Endodermal cell (in vitro differentiated cells): ENCODE measurements around the gene MBTD1. TPM values are rescaled to one million over a fixed set of nuclear protein-coding genes. Genes with fewer than 3 reads are reported as not detected.

ENCODE experiments used
- DNase-seq: peaks from one replicate; pipeline ENCODE4 v3.0.0-alpha.2; 2017
- H3K27ac ChIP-seq: 2 replicates; pipeline ENCODE4 v1.5.1; 2013; ENCODE audit warnings: mild to moderate bottlenecking, low read depth, low read length, moderate library complexity
- H3K27me3 ChIP-seq: 2 replicates; pipeline ENCODE4 v1.6.1; 2013; ENCODE audit warnings: mild to moderate bottlenecking, low read length, moderate library complexity; ENCODE audit not compliant: insufficient read depth, control insufficient read depth, poor library complexity, severe bottlenecking
- H3K36me3 ChIP-seq: 2 replicates; pipeline ENCODE4 v1.7.0; 2013; ENCODE audit warnings: mild to moderate bottlenecking, low read length, moderate library complexity; ENCODE audit not compliant: control insufficient read depth, insufficient read depth
- H3K4me1 ChIP-seq: one replicate; pipeline ENCODE4 v1.7.0; 2013; ENCODE audit warnings: low read length; ENCODE audit not compliant: control insufficient read depth, insufficient read depth
- H3K4me3 ChIP-seq: 2 replicates; pipeline ENCODE4 v1.5.1; 2013; ENCODE audit warnings: mild to moderate bottlenecking, low read length, moderate library complexity
- H3K9ac ChIP-seq: 2 replicates; pipeline ENCODE4 v1.6.1; 2013; ENCODE audit warnings: mild to moderate bottlenecking, low read length, moderate library complexity; ENCODE audit not compliant: poor library complexity, severe bottlenecking; ENCODE audit errors: extremely low read depth
- H3K9me3 ChIP-seq: 2 replicates; pipeline ENCODE4 v1.6.1; 2013; ENCODE audit warnings: mild to moderate bottlenecking, low read length, moderate library complexity; ENCODE audit not compliant: control insufficient read depth
- H3K27ac Mint-ChIP-seq: 2 replicates; pipeline ENCODE4 v1.8.0; 2020; ENCODE audit warnings: mixed read lengths
- H3K27me3 Mint-ChIP-seq: 2 replicates; pipeline ENCODE4 v1.8.0; 2021; ENCODE audit warnings: mild to moderate bottlenecking, mixed read lengths; ENCODE audit not compliant: insufficient read depth
- H3K36me3 Mint-ChIP-seq: 2 replicates; pipeline ENCODE4 v1.8.0; 2020; ENCODE audit warnings: low read depth, mixed read lengths
- H3K4me1 Mint-ChIP-seq: 2 replicates; pipeline ENCODE4 v1.8.0; 2020; ENCODE audit warnings: mixed read lengths
- H3K4me3 Mint-ChIP-seq: 2 replicates; pipeline ENCODE4 v1.8.0; 2020; ENCODE audit warnings: mild to moderate bottlenecking, moderate library complexity, mixed read lengths
- H3K9me3 Mint-ChIP-seq: 2 replicates; pipeline ENCODE4 v1.8.0; 2020; ENCODE audit warnings: mild to moderate bottlenecking, mixed read lengths
- CTCF ChIP-seq: fragments of 200-600 bp; sonication (generic); conservative IDR thresholded peaks from 2 replicates; pipeline ENCODE4 v1.5.0; 2021; ENCODE audit warnings: antibody characterized with exemption, mild to moderate bottlenecking
- WGBS, 2 experiments: methylation state at CpG; one replicate each; pipeline versions ENCODE4 v1.1.5 to v1.1.7; 2013; ENCODE audit warnings: missing lambda C conversion rate in 2 of 2, mixed read lengths in 1 of 2; ENCODE audit not compliant: insufficient coverage in 1 of 2, insufficient read length in 1 of 2; 5-methylcytosine and 5-hydroxymethylcytosine counted together
- total RNA-seq, 2 donors: library from RNA; stranded (reverse); fragmentation: NEBNext Ultra II Directional in 1 of 2; extraction: Animal tissue kit (Norgen Biotek cat#: 25700) in 1 of 2; gene quantifications; 2 replicates in 1 of 2; 3 replicates in 1 of 2; pipeline ENCODE4 v1.2.1, GENCODE V29; 2021

The MBTD1 gene
- total RNA-seq, 2 donors from 2014 or later: 33.6 to 37.7 TPM

- H3K4me1 Mint-ChIP-seq: peaks cover 5% of the 10 kb centered on the region
- H3K27me3 Mint-ChIP-seq: no peaks in the 10 kb centered on the region
- H3K27ac Mint-ChIP-seq: no peak overlapping the region
- Histone ChIP-seq H3K27me3 (no peaks in the 10 kb centered on the region), H3K4me1 (no peaks in the 10 kb centered on the region), H3K36me3 (peaks cover 82% of the 10 kb centered on the region), H3K4me3 (no peak overlapping the region), H3K9ac (no peak overlapping the region), H3K27ac (no peak overlapping the region), H3K9me3 (no peaks in the 10 kb centered on the region)
- no peak overlapping the region for H3K4me3 Mint-ChIP-seq
- 91 to 100% methylated on average over 1 of the region's 1 CpG for WGBS, 2 experiments
- DNase-seq: no peak
- H3K9me3 Mint-ChIP-seq: no peaks in the 10 kb centered on the region
- TF ChIP-seq CTCF: no peak
- peaks cover 58% of the 10 kb centered on the region for H3K36me3 Mint-ChIP-seq
Observed at GRCh38 chr17:51287412-51287811, 27.6 kb upstream of the MBTD1 start.

- H3K9me3 ChIP-seq: no peaks in the 10 kb centered on the region
- Mint-ChIP-seq H3K4me1 (no peaks in the 10 kb centered on the region), H3K27ac (no peak overlapping the region)
Observed at GRCh38 chr17:51279183-51279582, 19.3 kb upstream of the MBTD1 start.

GRCh38 chr17:51275381-51275780 lies 15.5 kb upstream of the MBTD1 start:
- peaks cover 77% of the 10 kb centered on the region for H3K36me3 Mint-ChIP-seq

More at GRCh38 chr17:51279183-51279582, 19.3 kb upstream of the MBTD1 start:
- Mint-ChIP-seq H3K36me3 (peaks cover 71% of the 10 kb centered on the region), H3K4me3 (no peak overlapping the region), H3K27me3 (no peaks in the 10 kb centered on the region), H3K9me3 (no peaks in the 10 kb centered on the region)
- peaks cover 83% of the 10 kb centered on the region for H3K36me3 ChIP-seq
- no peak overlapping the region for H3K9ac ChIP-seq
- H3K4me1 ChIP-seq: no peaks in the 10 kb centered on the region
- H3K4me3 ChIP-seq: no peak overlapping the region
- DNase-seq: no peak
- no peak overlapping the region for H3K27ac ChIP-seq
- no peaks in the 10 kb centered on the region for H3K27me3 ChIP-seq
- TF ChIP-seq CTCF: no peak

More at GRCh38 chr17:51275381-51275780, 15.5 kb upstream of the MBTD1 start:
- no peak overlapping the region for H3K4me3 ChIP-seq
- TF ChIP-seq CTCF: no peak
- H3K27ac ChIP-seq: no peak overlapping the region
- Mint-ChIP-seq H3K27ac (no peak overlapping the region), H3K9me3 (no peaks in the 10 kb centered on the region), H3K27me3 (no peaks in the 10 kb centered on the region), H3K4me1 (no peaks in the 10 kb centered on the region), H3K4me3 (no peak overlapping the region)
- H3K9me3 ChIP-seq: no peaks in the 10 kb centered on the region
- H3K4me1 ChIP-seq: no peaks in the 10 kb centered on the region
- no peak for DNase-seq
- WGBS, 2 experiments: no CpG with 5 or more reads among the region's 1 CpG
- H3K27me3 ChIP-seq: no peaks in the 10 kb centered on the region
- H3K9ac ChIP-seq: no peak overlapping the region
- peaks cover 86% of the 10 kb centered on the region for H3K36me3 ChIP-seq
